Parathyroid adenoma (tissue), 2 donors: Measurements from ENCODE around the gene MAP2K4.

Source experiments
- H2AFZ ChIP-seq: fragments of 300-600 bp; sonication (generic); one replicate; pipeline ENCODE4 v1.7.0; 2017; ENCODE audit warnings: antibody characterized with exemption, mild to moderate bottlenecking
- H3K27ac ChIP-seq: fragments of 300-600 bp; sonication (generic); one replicate; pipeline ENCODE4 v1.7.0; 2017
- H3K27me3 ChIP-seq: fragments of 300-600 bp; sonication (generic); one replicate; pipeline ENCODE4 v1.7.0; 2017; ENCODE audit warnings: low read length; ENCODE audit not compliant: control insufficient read depth, insufficient read depth
- H3K36me3 ChIP-seq: fragments of 300-600 bp; sonication (generic); one replicate; pipeline ENCODE4 v1.7.0; 2017; ENCODE audit warnings: low read length; ENCODE audit not compliant: control insufficient read depth, insufficient read depth
- H3K4me1 ChIP-seq: fragments of 300-600 bp; sonication (generic); one replicate; pipeline ENCODE4 v1.7.0; 2017; ENCODE audit warnings: control low read depth
- H3K4me2 ChIP-seq: fragments of 300-600 bp; sonication (generic); one replicate; pipeline ENCODE4 v1.7.0; 2017; ENCODE audit warnings: low read length
- H3K4me3 ChIP-seq: fragments of 300-600 bp; sonication (generic); one replicate; pipeline ENCODE4 v1.7.0; 2017; ENCODE audit warnings: low read depth, low read length
- H3K79me2 ChIP-seq: fragments of 300-600 bp; sonication (generic); one replicate; pipeline ENCODE4 v1.7.0; 2017; ENCODE audit warnings: control low read depth
- H3K9ac ChIP-seq: fragments of 300-600 bp; sonication (generic); one replicate; pipeline ENCODE4 v1.7.0; 2017; ENCODE audit warnings: mild to moderate bottlenecking
- H3K9me3 ChIP-seq: fragments of 300-600 bp; sonication (generic); one replicate; pipeline ENCODE4 v1.7.0; 2017; ENCODE audit warnings: low read length; ENCODE audit not compliant: control insufficient read depth
- CTCF ChIP-seq: fragments of 300-600 bp; sonication (generic); IDR thresholded peaks from one replicate; pipeline ENCODE4 v1.7.0; 2017; ENCODE audit warnings: antibody characterized with exemption, mild to moderate bottlenecking
- donor health status: primary hyperparathyroidism.

Gene MAP2K4

GRCh38 chr17:12062249-12062648 is 41.6 kb downstream of the MAP2K4 start:
- Histone ChIP-seq H2AFZ (no peak overlapping the region), H3K4me2 (no peak overlapping the region), H3K27ac (no peak overlapping the region), H3K4me3 (no peak overlapping the region), H3K4me1 (peaks cover 9% of the 10 kb centered on the region), H3K27me3 (no peaks in the 10 kb centered on the region), H3K36me3 (no peaks in the 10 kb centered on the region), H3K9ac (no peak overlapping the region), H3K9me3 (no peaks in the 10 kb centered on the region), H3K79me2 (peaks cover 31% of the 10 kb centered on the region)
- TF ChIP-seq CTCF, result no peak

- Histone ChIP-seq H3K27ac (no peak overlapping the region), H2AFZ (no peak overlapping the region), H3K79me2 (peaks cover 37% of the 10 kb centered on the region), H3K4me2 (no peak overlapping the region), H3K4me1 (peaks cover 3% of the 10 kb centered on the region), H3K4me3 (no peak overlapping the region), H3K9ac (no peak overlapping the region), H3K9me3 (no peaks in the 10 kb centered on the region), H3K27me3 (no peaks in the 10 kb centered on the region), H3K36me3 (no peaks in the 10 kb centered on the region)
- no peak for TF ChIP-seq CTCF
Observed at GRCh38 chr17:12064395-12064794, 43.7 kb downstream of the MAP2K4 start.

GRCh38 chr17:12067485-12067884 is 46.8 kb downstream of the MAP2K4 start:
- H3K4me1 ChIP-seq, result no peaks in the 10 kb centered on the region
- H3K4me3 ChIP-seq, result no peak overlapping the region
- TF ChIP-seq CTCF, result no peak
- H3K4me2 ChIP-seq, result no peak overlapping the region
- H3K36me3 ChIP-seq, result no peaks in the 10 kb centered on the region
- H3K27me3 ChIP-seq, result no peaks in the 10 kb centered on the region
- H3K27ac ChIP-seq, result no peak overlapping the region
- H3K9ac ChIP-seq, result no peak overlapping the region
- peaks cover 29% of the 10 kb centered on the region for H3K79me2 ChIP-seq
- H2AFZ ChIP-seq, result no peak overlapping the region
- no peaks in the 10 kb centered on the region for H3K9me3 ChIP-seq

- no peaks in the 10 kb centered on the region for H3K9me3 ChIP-seq
- no peak overlapping the region for H2AFZ ChIP-seq
- H3K27ac ChIP-seq, result no peak overlapping the region
- no peaks in the 10 kb centered on the region for H3K36me3 ChIP-seq
- H3K27me3 ChIP-seq, result no peaks in the 10 kb centered on the region
- H3K4me2 ChIP-seq, result no peak overlapping the region
- H3K4me3 ChIP-seq, result no peak overlapping the region
- no peak overlapping the region for H3K9ac ChIP-seq
- H3K79me2 ChIP-seq, result peaks cover 28% of the 10 kb centered on the region
- TF ChIP-seq CTCF, result no peak
- H3K4me1 ChIP-seq, result no peaks in the 10 kb centered on the region
Observed at GRCh38 chr17:12068946-12069345, 48.3 kb downstream of the MAP2K4 start.

- Histone ChIP-seq H3K4me1 (no peaks in the 10 kb centered on the region), H2AFZ (no peak overlapping the region), H3K36me3 (no peaks in the 10 kb centered on the region), H3K79me2 (peaks cover 22% of the 10 kb centered on the region), H3K27me3 (no peaks in the 10 kb centered on the region), H3K9me3 (no peaks in the 10 kb centered on the region), H3K27ac (no peak overlapping the region), H3K4me3 (no peak overlapping the region), H3K9ac (no peak overlapping the region), H3K4me2 (no peak overlapping the region)
- TF ChIP-seq CTCF, result no peak
Observed at GRCh38 chr17:12070561-12070960, 49.9 kb downstream of the MAP2K4 start.
